COR-L47 (cell line): ENCODE data around the gene S100A12.
"Not testable (repeated sequence)": the region's sequence is repeated elsewhere in the genome, so short reads cannot be mapped to it uniquely, and the experiment has no call there.

Experiments
- DNase-seq: peaks from one replicate; lab custom pipeline; 2025; lab: John Stamatoyannopoulos, UW

The S100A12 gene

GRCh38 chr1:153352523-153352922, 22.9 kb downstream of the S100A12 start:
- peak; percentile 73 for DNase-seq

GRCh38 chr1:153350321-153350957, 25.0 kb downstream of the S100A12 start:
- no peak for DNase-seq

- DNase-seq = peak; percentile 14
Measured at GRCh38 chr1:153349363-153350320, 25.8 kb downstream of the S100A12 start.

- no peak for DNase-seq
Measured at GRCh38 chr1:153348511-153349362, 26.7 kb downstream of the S100A12 start, which contains the start of gene PGLYRP4. TSS of gene PGLYRP4 (minus strand) at chr1:153348841. CDS start at chr1:153347932, 909 bp downstream.

GRCh38 chr1:153347856-153348255, 27.6 kb downstream of the S100A12 start:
- DNase-seq = no peak

- not testable (repeated sequence) for DNase-seq
Measured at GRCh38 chr1:153347049-153347448, 28.4 kb downstream of the S100A12 start.

- no peak for DNase-seq
Measured at GRCh38 chr1:153346077-153346723, 29.2 kb downstream of the S100A12 start.

GRCh38 chr1:153345187-153346076, 30.0 kb downstream of the S100A12 start:
- no peak for DNase-seq

- no peak for DNase-seq
Measured at GRCh38 chr1:153344718-153345025, 30.7 kb downstream of the S100A12 start.

- no peak for DNase-seq
Measured at GRCh38 chr1:153343811-153344717, 31.4 kb downstream of the S100A12 start.

GRCh38 chr1:153343040-153343681, 32.3 kb downstream of the S100A12 start:
- no peak for DNase-seq

- no peak for DNase-seq
Measured at GRCh38 chr1:153342178-153342577, 33.2 kb downstream of the S100A12 start.

GRCh38 chr1:153341431-153341934, 33.9 kb downstream of the S100A12 start:
- no peak for DNase-seq

- no peak for DNase-seq
Measured at GRCh38 chr1:153340356-153340755, 35.1 kb downstream of the S100A12 start.

GRCh38 chr1:153339802-153340201, 35.6 kb downstream of the S100A12 start:
- DNase-seq = no peak

- no peak for DNase-seq
Measured at GRCh38 chr1:153337980-153338853, 37.2 kb downstream of the S100A12 start.

GRCh38 chr1:153336650-153337049, 38.8 kb downstream of the S100A12 start:
- DNase-seq = no peak

- no peak for DNase-seq
Measured at GRCh38 chr1:153333902-153334301, 41.5 kb downstream of the S100A12 start.
